Stimulated activated CD4-positive, alpha-beta T cell treated with anti-CD3 and anti-CD28 coated beads, Interleukin-4, amount 100 ng/mL, for 4 hours (primary cell): Measurements from ENCODE around the gene CDK5RAP3.
"Not testable (repeated sequence)": the region's sequence is repeated elsewhere in the genome, so short reads cannot be mapped to it uniquely, and the experiment has no call there.

Source experiments
- DNase-seq, 2 experiments: peaks; one replicate each; pipeline ENCODE4 v3.0.0-alpha.2; 2020

Gene CDK5RAP3

DNA sequence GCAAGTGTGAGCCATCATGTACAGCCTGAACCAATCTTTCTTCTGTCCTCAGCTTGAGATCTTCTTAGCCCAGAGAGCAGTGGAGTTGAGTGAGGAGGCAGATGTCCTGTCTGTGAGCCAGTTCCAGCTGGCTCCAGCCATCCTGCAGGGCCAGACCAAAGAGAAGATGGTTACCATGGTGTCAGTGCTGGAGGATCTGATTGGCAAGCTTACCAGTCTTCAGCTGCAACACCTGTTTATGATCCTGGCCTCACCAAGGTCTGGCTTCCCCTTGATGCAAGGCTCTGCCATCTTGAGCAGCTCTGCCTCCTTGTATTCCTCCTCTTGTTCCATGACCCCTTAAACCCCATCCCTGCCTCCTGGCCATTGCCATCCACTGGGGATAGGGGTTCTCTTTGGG, 9.6 kb downstream of the CDK5RAP3 start:
- no peak for DNase-seq

DNA sequence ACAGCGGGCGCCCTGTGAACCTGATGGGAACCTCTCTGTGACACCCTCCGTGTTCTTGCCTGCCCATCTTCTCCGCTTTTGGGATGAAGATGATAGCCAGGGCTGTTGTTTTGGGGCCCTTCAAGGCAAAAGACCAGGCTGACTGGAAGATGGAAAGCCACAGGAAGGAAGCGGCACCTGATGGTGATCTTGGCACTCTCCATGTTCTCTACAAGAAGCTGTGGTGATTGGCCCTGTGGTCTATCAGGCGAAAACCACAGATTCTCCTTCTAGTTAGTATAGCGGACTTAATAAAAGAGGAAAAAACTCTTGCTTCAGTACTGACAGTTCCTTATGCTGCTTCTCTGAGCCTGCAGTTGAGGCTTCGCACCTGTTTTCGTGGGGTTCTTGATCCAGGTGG, 10.5 kb downstream of the CDK5RAP3 start:
- no peak for DNase-seq

DNA sequence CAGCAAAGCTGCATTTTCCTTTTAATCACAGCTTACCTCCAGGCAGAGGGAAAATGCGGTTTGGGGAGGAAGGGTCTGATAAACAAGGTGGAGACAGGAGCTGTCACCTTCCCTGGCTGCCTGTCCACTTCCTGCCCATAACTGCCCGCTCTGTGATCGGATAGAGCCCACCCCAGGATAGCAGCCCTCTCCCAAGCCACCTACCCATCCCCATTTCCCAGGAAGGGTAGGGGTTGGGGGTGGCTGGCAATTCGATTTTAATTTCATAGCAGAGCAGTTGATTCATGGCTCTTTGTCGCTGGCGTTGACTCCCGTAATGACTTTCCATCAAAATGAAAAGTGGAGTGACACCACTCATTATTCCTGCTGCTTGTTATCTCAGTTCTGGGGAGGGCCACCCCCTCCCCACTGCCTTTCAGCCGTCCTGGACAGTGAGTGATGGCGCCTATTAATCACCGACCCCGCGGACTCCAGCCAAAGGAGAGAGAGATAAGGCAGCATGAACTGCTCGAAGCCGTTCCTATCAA, 11.2 kb downstream of the CDK5RAP3 start:
- no peak for DNase-seq

DNA sequence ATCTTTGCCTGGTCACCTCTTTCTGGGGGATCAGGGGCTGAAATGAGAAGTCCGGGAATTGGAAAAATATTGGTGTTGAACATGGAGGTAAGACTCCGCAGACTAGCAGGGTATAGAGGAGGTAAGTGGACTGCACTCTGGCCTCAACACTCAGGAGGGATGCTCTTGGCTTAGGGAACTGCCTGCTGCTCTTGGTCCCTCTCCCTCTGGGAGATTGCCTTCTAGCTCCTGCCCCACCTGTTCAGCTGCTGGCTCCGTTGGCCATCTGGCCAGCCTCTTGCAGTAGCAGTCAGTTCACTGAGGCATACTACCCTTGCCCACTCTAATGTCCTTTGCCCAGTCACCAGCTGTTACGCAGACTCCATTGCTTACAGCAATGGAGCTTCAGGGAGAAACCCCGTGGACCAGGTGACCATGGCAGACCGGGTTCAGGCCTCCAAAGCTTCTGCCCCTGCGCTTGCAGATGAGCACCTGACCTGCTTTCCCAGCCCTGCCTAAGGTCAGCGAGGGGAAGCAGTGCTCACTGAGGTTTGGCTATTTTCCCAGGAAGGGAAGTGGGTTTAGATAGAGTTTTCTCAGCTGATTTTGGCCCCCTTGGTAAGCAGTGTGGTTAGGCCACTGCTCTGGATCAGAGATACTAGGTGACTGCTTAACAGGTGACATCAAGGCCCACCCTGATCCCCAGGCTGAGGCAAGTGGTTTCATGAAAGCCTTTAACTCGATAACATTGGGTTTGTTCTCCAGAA, 11.9 kb downstream of the CDK5RAP3 start:
- no peak for DNase-seq

DNA sequence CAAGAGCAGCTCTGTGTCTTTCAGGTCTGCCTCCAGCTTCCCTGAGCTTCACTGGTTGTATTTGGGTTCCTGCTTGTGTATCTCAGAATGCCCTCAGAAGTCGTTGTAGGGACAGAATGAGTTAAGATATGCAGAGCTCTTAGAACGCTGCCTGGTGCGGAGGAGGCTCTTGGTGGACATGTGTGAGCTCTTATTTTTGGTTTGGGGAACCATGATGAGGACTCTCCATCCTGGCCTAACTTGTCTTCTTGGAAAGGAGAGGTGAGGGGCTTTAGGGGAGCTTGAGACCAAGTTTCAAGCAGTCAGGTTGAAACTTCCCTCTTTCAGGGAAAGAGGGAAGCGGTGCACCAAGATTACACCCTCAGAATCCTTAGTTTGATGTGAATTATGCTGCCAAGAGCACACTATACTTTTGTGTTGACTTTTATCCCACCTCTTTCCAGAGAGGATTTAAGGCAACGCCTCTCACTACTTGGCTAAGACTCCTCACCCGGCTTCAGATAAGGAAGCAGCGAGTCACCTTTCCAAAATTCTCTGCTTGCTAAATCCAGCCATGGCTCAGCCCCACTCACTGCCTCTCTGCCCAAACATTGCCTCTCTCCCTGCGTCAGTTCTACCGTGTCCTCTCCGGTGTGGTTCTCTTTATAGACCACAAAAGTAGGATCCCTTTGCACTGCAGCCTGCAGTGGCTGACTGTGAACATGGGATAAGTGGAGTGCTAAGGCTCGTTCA, 12.7 kb downstream of the CDK5RAP3 start:
- no peak for DNase-seq

DNA sequence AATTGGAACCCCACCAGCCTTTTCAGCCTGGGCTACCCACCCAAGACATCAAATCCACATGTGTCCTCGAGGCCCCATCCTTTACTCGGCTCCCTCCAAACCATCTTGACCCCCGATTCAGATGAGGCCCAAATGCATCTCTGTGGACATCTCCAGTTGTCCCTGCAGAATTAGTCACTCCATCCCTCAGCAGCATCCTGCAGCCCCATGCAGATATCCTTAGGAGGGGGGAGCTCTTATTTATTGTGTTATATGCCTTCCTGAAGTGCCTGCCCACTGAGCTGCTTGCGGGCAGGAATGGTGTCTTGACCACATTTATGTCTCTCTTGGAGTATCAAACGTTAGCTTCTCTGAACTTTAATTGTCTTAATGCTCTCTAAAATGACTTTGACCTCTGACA, 15.6 kb downstream of the CDK5RAP3 start:
- no peak for DNase-seq

DNA sequence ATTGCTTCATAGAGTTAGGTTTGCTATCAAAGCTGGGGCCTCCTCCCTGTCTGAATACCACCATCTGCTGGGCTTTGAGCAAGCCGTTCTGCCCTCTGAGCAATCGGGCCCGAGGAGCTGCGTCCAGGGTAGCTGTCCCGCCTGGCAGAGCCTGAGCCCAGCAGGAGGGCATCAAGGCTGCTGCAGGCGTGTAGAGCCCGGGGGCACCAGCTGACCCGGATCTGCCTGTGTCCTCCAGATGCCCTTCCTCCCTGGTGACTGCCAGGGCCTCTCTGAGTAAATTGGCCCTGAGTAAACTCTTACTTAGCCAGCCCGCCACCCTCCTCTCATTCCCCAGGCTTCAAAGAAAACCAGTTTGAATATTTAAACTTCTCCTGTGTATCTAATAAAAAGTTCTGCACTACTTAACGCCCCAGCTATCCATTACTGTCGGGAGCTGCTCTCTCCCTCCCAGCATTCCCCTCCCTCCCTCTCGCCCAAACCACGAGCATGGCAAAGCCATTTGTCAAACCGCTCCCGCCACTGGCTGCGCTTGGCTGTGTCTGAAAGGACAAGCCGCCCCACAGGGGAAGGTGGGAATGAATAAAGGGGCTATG, 16.4 kb downstream of the CDK5RAP3 start:
- DNase-seq, result no peak

DNA sequence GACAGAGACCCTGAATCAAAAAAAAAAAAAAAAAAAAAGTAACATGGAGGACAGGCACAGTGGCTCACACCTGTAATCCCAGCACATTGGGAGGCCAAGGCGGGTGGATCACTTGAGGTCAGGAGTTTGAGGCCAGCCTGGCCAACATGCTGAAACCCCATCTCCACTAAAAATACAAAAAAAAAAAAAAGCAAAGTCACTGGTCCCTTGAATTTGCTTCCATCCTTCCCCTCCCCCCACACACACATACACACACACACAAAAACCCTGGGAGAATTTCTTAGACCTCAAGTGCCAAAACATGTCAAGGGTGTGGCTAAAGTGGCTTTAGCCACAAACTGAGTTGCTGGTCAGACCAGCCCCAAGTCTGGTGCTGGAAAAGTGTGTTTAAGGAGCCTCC, 17.5 kb downstream of the CDK5RAP3 start:
- DNase-seq, result not testable (repeated sequence)

DNA sequence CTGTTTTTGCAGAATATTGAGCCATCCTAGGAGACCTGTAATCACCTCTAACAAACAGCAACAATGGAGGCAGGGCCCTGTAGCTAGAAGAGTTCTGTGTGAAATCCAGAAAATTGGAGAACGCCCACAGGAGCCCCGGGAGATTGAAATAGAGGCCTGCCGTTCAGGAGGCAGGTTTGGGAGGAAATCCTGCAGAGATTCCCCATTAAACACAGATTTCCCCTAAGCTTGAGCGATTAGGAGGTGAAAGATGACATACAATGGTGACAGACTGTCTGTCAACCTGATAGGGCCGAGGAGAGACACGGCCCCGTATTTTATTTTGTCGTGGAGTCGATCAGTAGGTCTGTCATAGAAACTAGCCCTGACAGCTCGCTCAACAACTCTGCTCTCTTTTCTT, 18.2 kb downstream of the CDK5RAP3 start:
- no peak for DNase-seq

DNA sequence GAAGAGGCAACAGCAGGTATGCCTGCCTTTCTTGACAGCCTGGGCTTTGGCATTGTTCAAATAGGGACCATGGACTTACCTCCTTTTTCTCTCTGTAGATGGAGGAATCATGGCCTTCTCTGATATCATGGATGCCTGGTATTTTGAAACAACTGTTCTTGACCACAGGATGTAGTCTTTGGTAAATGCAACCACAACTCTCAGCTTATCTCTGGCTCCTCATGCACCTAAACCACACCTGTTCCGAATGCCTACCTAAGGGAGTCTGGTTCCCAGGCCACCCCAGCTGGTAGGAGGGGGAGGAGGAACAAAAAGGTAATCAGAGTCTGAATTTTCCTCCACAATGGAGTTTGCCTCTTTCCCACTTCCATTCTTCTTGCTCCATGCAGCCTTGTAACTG, 18.8 kb downstream of the CDK5RAP3 start:
- DNase-seq, result no peak

DNA sequence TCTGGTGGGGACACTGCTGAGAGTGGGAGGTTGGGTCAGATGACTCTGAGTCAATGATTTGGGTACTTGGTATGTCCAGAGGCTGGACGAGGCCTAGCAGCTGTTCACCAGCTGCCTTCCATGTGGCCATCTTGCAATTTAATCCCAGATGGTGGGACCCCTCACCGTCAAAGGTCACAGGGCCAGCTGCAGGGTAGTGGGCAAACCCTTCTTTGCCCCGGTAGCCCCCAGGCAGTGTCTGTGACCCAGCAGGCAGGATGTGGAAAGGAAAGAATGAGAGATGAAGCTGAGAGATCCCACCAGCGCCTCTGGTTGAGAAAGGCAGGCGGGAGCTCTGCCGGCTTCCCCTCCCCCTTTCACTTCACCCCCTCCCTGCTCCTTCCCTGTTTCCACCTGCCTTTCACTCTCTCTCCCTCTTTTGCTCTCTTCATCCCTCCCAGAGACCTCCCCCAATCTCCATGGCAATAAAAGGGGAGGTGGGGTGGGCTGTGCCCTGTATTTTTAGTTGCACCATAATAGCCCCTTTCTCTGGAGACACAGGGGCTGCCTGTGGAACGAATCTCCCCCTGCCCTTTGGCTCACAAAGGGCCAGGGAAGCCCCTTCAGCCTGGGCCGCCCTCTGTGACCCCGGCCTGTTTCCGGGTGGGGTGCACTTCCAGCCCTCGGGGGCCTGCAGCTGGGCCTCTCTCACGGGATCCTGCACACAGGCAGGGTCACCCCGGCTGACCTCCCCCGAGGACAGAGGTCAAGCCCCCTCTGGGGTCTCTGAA, 20.2 kb downstream of the CDK5RAP3 start:
- no peak for DNase-seq

DNA sequence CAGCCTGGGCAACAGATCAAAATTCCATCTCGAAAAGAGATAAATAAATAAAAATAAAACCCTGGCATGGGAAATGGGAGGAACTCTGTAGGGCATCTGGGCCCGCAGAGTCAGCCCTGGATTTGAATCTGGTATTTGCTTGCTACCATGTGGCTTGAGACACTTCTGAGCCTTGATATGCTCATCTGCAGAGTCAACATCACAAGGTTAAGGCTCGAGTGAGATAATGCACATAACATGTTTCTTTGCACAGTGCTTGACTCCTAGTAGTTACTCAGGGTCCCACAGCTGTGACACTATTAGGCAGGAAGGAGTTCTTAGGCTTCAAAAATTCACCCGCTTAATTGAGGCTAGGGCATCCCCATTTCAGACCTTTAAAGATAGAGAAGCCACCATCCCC, 21.3 kb downstream of the CDK5RAP3 start:
- no peak for DNase-seq

DNA sequence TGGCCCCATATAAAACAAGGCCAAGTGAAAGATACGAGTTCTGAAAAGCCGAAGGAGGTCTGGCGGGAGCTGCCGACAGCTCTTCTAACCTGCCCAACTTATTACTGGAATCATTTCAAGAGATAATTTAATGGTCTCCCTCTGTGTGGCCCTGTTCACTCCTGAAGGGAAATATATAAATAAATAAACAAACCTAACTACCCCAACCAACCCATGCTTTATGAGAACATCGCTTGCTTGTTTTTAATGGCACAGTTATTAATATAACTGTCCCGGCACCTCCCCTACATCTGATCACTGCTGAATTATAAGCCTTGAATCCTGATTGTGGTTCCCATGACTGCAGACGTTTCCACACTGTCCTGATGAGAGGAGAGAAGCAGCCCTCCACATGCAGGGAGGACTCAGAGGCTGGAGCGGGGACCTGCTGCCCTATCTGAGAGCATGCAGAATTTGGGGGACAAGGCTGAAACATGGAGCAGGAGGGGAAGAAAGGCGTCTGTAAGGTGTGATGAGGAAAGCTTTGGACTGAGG, 22.2 kb downstream of the CDK5RAP3 start:
- no peak for DNase-seq

DNA sequence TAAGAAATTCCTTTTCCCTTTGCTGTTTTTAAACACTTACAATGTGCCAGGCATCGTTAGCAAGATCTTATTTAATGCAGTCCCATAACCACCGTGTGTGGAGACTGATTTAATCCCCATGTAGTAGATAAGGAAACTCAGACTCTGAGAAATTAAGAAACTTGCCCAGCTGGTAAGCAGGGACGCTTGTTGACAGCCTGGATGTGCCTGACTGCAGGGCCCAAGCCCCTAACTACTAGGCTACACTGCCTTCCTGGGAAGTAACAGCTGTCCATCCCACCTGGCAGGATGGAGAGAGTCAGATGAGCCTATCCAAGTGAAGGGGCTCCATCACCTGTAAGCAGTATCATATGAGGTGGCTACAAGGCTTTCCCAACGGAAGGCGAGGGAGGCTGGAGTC, 23.1 kb downstream of the CDK5RAP3 start:
- no peak for DNase-seq

DNA sequence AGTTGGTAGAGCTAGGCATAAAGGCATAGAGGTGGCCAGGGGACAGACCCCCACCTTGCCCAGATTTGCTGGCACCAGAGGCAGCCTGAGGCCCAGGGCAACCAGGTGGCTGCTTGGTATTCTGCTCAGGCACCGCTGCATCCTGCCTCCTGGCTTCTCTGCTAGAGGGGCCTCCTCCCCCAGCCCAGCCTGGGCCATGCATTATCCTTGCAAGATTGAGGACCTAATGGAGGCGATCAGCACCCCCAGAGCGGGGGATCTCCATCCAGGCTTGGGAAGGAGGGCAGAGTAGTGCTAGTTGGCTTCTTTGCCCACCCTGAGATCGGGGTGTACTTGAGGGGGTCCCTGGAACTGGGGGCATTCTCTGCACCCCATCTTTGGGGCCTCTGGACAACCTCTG, 23.8 kb downstream of the CDK5RAP3 start:
- no peak for DNase-seq

DNA sequence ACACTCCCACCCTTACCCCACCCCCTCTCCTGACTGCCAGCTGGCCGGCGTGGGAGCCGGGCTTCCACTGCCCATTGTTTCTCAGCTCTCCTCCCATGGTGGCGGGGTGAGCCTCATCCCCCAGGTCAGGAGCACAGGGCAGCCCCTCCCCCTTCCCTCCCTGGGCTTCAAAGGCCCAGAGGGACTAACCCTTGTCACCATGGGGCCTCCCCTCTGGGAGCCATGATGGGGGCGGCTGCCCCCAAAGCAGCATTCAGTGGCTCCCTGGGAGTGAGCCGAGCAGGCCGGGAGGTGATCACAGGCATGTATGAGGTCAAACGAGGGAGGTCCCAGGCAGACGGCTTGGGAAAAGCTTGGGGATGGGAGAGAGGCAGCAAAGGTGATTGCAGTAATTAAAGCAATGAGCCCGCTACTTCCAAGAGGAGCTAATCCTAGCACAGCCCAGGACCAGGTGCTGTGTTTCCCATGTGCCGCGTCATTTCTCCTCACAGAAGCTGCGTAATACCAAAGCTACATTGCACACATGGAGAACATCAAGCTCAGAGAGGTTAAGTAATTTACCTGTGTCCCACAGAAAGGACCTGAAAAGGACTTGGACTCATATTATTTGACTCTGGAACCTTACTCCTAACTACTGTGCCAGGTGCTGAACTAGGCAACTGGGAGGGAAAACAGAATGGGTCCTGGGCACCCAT, 24.5 kb downstream of the CDK5RAP3 start:
- DNase-seq, result no peak

DNA sequence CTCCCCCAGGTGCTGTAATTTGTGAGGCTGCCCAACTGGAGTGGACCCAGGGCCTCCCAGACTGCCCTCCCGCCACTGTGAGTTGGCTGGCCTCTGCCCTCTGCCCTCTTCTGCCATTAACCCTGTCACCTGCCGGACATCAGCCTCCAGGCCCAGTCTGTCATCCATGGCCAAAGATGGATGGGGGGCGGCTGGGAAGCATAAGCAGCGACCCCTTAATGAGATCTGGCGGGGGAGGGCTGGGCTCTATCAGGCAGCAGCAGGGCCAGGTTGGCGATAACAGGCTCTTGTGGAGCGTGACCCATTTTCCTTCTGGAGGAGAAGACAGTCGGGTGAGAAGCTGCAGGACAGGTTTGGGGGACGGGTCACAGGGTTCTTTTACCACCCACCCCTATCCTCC, 25.3 kb downstream of the CDK5RAP3 start:
- no peak for DNase-seq

DNA sequence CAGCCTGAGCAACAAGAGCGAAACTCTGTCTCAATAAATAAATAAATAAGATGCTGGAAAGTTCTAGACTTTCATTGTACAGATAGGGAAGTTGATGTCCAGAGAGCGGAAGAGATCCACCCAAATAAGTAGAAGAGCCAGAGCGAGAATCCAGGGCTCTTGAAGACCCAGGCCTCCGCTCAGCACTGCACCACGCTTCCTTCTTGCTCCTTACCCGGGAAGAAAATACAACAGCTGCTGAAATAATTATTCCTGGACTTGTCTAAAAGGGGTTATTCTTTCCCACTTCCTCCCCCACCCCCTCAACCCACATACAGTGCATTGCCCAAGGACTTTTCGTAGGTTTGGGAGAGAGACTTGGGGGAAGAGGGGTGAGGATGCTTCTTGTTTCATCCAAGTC, 26.7 kb downstream of the CDK5RAP3 start:
- no peak for DNase-seq

DNA sequence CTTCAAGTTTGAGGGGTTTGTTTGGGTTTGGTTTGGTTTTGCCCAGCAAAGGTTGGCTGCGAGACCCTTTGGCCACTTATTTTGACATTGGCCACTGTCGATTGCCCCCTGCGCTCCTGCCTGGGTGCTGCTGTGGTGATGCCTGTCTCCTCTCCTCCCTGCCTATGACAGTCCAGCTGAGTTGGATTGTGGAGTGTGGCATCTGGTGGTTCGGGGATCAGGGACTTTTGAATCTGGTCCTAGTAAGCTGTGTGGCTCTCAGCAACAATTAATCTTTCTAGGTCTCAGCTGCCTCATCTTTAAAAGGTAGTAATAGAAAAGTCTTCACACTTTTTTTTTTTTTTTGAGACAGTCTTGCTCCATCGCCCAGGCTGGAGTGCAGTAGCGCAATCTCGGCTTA, 27.1 kb downstream of the CDK5RAP3 start:
- DNase-seq, result no peak

DNA sequence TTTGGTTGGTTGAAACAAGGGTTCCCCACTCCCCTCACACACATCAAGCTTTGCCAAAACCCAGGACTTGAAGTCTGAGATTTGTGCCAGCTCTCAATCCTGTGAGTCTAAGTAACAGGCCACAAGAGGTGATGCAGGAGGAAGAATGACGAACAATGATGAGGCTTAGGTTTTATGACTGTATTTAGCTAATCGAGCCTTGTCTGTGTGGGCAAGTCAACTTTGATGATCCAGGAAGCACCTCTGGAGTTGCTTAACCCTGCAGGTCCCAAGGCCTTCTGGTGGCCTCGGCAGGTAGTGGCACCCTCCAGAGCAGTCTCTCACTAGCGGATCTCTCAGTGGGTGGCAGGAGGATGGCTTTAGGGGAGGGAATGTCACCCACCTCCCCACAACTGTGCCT, 28.7 kb downstream of the CDK5RAP3 start:
- DNase-seq, result no peak

DNA sequence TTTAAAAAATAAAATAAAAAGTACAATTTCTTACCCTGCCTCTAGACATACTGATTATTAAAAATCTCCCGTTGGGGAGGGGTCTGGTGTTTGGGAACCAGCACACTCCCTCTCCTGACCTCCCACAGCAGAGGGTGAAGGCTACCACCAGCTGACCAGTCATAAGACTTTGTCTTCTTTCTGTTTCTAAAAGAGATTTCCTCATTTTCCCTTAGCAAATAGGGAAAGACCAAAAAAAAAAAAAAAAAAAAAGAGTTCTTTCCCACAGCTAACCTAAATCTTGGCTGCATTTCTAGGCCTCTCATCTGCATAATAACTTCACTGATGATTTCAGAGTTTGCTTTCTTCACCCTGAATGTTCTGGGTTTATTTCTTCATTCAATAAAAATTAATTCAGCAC, 30.3 kb downstream of the CDK5RAP3 start:
- no peak for DNase-seq

DNA sequence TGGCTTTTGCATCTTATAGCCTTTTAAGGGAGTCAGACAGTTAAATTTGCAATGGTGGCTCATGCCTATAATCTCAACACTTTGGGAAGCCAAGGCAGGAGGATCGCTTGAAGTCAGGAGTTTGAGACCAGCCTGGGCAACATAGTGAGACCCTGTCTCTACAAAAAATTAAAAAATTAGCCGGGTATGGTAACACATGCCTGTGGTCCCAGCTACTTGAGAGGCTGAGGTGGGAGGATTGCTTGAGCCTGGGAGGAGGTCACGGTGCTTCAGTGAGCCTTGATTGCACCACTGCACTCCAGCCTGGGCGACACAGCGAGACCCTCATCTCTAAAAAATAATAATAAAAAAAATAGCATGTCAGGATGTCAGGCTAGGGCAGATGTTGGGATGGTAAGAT, 30.7 kb downstream of the CDK5RAP3 start:
- not testable (repeated sequence) for DNase-seq
